Fibroblast of skin of right biceps (primary cell): ENCODE data around the gene KRT34.
"Not testable (repeated sequence)": the region's sequence is repeated elsewhere in the genome, so short reads cannot be mapped to it uniquely, and the experiment has no call there.

Experiments
- DNase-seq: peaks from one replicate; pipeline ENCODE4 v3.0.0-alpha.2; 2013

KRT34 gene

DNA sequence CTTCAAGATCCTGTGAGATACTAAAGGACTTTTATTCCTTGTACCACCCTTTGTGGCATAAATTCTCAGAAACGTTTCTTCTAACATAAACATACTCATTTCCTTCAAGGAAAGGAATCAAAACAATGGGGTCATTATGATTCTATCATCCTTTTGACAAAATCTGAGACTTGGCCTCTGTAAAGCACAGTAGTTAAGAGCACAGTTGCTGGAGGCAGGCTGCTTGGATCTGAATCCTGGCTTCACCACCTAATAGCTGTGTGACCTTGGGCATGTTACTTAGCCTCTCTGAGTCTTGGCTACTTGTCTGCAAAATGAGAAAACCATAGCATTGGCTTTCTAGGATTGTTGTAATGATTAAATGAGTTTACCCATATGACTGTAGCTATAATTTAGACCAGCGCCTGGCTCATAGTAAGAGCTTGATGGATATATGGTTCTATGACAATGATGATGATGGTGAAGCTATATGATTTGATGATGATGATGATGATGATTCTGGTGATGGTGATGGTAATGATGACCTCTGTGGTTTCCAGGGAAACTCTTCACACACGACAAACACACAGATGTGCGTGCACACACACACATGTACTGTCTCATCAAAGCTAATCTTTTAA, 21.4 kb upstream of the KRT34 start:
- peak; percentile 30 for DNase-seq

DNA sequence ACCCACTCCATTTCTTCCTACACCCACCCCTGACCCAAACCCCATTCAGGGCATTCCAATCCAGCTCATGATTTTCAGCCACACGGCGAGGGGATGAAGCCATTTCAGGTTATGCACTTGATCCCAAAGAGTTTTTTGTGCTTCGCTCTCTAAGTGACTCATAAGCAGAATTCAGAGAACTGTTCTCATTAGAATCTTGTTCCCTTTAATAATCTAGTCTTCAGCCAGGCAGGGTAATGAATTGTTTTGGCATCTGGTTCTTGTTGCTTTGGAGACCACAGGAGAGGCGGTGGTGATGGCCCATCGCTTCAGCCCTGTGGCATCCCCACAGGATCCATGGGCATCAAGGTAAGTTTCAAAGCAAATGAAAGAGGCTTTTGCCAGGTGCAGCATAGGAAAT, 20.1 kb upstream of the KRT34 start:
- peak; percentile 55 for DNase-seq

DNA sequence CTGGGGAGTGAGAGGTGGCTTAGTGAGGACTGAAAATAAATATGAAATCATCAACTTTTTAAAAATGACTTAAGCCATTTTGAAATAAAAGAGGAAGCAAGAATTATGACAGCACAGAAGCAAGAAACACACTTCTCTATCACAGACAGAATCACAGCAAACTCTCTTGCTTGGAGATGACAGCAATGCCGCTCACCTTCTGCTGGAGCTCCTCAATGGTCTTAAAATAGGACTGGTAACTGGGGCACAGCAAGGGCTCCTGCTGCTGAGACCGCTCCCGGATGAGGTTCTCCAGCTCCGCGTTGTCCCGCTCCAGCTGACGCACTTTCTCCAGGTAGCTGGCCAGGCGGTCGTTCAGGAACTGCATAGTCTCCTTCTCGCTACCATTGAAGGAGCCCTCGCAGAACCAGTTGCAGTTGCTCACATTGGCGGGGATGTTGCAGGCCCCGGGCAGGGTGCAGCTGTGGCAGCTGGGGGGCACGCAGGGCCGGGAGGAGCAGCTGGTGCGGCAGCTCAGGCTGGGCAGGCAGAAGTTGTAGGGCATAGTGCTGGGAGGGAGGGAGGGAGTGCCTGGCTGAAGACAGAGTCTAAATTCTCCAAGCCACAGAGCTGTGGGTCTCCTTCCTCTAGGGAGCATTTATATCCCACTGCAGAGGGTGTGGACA, 15.0 kb upstream of the KRT34 start, which contains the start of gene KRT31:
Gene KRT31 (minus strand): TSS at position 613 of the 665 bp plus-strand sequence. CDS start 69 bp downstream, at position 544.
- DNase-seq: no peak

DNA sequence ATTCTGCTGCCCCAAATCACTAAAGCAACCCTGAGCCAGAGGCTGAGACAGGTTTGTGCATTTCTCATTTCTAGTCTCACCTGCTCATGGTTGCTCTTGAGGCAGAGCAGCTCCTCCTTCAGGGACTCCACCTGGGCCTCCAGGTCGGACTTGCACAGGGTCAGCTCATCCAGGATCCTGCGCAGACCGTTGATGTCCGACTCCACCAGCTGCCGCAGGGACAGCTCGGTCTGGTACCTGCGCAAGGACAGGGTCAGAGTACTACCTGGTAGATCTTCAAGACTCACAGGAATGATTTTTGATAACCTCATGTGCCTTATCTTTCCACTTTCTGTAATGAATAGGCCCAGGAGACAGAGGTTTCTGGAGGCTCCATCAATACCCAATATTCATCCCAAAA, 14.2 kb upstream of the KRT34 start:
- no peak for DNase-seq

DNA sequence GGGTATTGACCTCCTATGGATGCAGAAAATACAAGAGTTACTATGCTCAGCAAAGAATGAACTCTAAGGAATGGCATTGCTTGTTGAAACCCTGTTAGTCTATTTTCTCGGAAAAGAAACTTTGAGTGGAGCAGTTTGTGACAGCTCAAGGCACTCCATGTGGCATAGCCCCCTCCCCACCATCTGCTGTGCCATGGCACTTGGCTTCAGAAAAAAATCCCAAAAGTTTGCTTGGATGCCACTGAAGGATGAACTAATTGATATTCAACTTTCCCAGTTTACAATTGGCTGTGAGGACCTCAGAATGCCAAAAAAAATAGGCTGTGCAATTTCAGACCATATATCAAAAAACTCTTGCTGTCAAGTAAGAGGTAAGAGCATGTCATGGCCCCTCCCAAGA, 13.5 kb upstream of the KRT34 start:
- no peak for DNase-seq

DNA sequence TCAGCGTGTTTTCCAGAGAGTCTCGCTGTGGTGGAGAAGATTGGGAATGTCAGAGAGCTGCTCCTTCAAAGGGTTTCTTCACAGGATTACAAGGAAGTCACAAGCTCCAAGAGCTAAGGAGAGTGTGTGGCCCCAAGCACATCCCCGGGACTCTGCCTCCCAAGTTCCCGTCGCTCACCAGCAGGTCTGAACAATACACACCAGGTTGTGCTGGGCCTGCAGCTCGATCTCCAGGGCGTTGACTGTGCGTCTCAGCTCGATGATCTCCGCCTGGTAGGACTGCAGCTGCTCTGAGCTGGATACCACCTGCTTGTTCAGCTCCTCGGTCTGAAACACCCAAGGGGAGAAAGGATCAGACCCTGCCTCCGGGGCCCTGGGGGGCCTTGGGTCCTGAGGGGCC, 12.9 kb upstream of the KRT34 start:
- not testable (repeated sequence) for DNase-seq

DNA sequence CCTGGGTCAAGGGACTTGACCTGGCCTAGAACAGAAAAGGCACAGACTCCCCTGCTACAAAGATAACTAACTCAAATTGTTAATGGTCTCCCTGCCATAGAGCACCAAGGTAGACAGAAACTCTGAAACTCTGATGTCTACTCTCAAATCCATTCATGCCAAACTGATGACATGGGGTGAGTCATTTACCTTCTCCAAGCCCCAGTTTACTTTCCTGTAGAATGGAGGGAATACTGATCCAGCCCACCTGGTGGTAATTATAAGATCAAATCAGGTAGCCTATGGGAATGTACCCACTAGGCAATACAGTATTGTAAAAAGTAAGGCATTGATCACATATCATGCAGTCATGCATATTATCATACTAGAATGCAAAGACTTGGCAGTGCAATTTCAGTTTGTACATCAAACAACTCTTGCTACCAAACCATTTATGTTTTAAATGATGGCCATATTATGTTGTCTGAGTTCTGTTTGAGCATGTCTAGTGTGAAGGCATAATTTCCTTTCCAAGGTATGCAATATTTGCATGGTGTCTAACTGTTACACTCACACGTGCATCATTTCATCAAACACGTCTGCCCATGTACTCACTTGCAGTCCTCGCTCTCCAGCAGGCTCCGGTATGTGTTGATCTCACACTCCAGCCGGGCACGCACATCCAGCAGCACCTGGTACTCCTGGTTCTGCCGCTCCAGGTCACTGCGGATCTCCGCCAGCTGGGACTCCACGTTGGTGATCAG, 12.3 kb upstream of the KRT34 start:
- DNase-seq: peak; percentile 38

DNA sequence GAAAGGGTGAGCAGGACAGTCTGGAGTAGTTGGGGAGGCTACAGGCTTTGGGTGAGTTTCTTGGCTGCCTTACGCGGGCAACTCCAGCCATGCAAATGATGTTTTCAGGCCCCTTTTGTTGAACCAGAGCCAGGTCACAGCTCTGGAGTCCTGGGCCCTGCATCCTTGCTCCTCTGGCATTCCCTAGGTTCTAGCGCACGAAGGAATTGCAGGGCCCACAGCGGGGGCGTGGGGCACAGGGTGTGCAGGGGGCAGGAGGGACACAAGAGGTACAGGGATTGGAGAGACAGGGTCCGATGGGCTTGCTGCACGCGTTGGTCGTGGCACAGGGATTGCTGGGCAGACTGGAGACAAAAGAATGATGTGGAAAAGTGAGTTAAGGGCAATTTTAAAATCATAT, 11.7 kb upstream of the KRT34 start:
- no peak for DNase-seq

DNA sequence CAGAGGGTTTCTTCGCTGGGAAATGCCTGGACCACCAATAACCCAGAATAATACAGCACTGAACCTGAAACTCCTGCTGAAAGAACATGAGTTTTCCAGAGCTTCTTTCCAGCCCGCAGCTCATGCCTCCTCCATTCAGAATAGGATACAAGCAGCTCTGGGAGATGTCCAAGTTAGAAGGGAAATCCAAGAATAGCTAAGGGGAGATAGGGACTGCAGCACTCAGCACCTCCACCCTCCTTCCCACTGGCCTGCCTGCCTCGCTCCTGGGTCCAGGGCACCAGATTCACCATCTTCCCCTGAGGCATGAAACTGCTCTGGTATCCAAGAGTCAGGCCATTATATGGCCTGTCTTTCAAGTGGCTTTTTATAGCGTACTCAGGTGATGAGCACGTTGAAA, 11.2 kb upstream of the KRT34 start:
- no peak for DNase-seq

DNA sequence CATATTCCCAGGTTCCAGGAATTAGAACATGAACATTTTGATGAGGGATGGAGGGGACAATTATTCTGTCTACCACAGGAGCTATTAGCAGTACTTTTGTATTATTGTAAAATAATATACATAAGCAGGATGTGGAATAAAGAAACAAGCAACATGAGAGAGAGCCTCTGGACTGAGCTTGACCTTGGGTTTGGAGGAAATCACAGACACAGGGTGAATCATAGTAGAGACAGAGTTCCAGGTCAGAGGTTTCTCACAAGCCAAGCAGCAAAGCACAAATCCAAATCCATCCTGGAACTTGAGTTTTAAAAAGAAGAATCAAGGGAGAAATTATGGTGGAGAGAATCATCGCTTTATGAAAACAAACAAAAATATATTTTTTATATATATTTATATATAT, 10.2 kb upstream of the KRT34 start:
- DNase-seq: peak; percentile 22

DNA sequence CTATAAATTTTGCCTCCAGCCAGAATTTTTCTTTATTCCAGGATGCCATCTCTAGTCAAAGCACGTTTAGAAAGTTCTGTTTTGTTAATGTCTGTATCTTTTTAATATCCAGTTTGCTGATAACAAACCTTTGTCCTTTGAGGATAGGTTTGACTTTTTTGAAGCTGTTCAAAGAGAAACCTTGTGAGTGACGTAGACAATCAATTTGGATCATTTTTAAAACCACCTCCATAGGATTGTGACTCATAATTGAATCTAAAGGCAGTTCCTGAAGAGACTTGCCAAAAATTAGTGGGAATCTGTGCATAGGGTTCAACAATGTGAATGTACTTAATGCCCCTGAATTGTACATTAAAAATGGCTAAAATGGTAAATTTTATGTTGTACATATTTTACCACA, 9.4 kb upstream of the KRT34 start:
- DNase-seq: no peak

DNA sequence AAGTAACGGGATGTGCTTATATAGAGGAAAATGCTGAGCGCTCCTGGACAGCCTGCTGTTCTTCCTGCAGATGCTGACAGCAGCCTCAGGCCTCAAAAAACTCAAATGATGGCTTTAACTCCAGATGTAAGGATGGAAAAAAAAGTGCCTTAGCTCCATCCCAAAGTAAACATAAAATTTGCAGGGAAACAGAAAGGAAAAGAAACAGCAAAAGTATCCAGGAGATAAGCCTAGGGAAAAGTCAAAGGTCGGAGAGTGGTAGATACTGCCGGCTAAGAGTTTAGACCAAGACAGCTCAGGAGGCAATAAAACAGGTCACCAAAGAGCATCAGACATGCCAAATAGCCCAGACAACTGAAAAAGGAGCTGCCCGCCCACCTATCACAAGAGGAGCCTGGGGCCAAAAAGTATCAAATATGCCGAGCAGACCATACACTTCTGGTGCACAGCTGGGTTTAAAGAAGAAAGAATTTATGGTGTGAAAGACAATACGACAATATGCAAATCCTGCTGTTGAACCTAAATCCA, 8.4 kb upstream of the KRT34 start:
- no peak for DNase-seq

DNA sequence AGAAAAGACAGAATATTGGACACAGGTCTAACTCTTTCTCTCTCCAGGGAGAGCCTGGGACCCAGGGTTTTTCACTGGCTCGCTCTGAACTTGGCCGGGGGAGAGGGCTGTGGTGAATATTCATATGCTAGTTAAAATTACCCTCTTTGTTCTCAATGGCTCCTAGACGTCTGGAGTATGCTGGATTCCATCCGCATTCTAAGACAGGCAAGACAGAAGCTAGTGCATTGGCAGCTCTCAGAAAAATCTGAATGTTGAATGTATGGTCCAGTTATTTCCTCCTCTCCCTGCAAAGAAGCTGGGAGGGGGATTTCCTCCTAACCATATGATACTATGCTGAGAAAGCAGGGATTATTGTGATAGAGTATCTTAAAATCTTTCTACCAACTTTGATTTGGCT, 5.6 kb upstream of the KRT34 start:
- DNase-seq: no peak

DNA sequence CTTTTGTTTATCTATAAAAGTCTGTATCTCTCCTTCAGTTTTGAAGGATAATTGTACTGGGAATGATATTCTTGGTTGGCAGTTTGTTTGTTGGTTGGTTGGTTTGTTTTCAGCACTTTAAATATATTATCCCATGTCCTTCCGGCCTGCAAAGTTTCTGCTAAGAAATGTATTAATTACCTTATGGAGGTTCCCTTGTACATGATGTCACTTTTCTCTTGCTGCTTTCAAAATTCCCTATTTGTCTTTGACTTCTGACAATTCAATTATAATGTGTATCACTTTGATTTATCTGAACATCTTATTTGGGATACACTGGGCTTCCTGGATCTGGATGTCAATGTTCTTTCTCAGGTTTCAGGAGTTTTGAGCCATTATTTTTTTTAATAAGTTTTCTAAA, 4.1 kb upstream of the KRT34 start:
- DNase-seq: no peak

DNA sequence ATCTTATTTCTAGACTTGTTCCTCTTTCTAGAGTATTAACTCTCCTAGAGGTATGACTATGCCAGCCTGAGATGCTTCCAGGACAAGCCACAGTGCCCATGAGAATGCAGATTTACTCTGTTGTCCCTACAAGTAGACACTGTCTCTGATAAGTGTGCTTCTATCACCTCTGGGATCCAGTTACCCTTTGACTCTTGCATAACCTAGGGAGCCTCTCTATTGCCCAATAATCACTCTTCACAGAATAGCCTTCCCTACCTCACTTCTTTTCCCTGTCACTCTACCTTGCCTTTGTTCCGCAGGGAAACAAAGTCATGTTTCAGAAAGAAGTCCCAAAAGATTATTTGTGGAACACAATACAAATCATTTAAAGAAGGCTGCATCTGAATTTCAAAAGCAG, 1.6 kb upstream of the KRT34 start:
- DNase-seq: no peak

DNA sequence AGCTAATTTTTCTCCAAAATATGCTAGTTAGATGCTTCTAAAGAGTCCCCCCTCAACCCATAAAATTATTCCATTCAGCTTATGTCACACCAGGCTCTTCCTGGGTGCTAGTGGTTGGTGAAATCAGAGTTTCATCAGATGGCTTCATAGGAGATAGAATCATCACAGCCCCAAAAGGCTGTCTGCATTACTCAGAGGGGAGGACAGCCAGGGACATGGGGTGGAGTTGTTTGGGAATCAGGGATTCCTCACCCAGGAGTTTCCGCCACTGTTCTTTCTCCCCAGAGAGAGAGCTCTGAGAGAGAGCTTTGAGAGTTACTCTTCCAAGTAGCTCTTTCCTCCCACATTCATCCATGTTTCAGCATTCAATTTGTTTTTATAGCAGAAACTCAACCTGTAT, 288 bp upstream of the KRT34 start:
- peak; percentile 76 for DNase-seq

DNA sequence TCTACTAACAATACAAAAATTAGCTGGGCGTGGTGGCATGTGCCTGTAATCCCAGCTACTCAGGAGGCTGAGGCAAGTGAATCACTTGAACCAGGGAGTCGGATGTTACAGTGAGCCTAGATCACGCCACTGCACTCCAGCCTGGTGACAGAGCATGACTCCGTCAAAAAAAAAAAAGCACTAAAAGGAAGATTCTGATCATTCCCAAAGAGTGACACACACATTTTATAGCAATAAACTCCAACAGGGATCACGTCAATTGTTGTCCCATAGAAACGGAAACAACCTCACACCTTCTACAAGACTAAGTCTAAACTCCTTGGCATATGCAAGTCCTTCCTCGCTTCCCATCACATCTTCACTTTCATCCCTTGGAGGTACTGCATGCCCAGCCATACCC, 2.0 kb downstream of the KRT34 start:
- peak; percentile 93 for DNase-seq

DNA sequence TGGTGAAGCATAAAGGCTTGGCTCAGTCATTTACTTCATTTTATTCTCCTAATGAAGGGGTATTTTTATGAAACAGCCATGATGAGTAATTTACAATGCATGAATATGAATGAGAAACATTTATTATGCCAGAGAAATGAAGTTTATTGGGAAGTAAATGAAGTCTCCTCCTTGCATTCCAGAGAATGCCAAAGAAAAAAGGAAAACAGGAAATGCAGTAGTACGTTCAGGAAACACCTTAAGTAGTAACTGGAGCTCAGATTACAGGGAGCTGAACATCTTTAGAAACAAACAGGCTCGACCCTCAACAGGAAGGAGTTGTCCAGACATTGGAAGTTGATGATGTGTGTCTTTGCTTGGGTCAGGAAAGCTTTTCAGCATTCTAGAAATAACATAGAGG, 4.6 kb downstream of the KRT34 start:
- peak; percentile 33 for DNase-seq

DNA sequence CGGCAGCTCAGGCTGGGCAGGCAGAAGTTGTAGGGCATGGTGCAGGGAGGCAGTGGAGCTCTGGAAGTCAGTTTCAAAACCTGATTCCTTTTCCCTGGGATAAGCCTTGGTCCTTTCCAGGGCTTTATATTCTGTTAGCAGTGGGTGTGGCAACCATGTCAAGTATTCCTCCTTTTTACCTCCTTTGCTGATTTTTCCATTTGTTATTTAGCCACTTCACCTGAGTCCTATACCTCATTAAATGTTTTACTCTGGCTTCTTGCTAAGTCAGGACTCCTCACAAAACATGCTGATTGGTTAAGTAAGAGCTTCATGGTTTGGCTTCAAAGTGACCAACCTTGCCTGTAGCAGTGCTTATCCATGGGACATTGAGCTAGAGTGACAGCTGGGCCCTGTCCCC, 12.4 kb downstream of the KRT34 start, which contains the start of gene KRT33B:
Gene KRT33B (minus strand): TSS at position 101 of the 400 bp plus-strand sequence. CDS start 63 bp downstream, at position 38.
- DNase-seq: no peak

DNA sequence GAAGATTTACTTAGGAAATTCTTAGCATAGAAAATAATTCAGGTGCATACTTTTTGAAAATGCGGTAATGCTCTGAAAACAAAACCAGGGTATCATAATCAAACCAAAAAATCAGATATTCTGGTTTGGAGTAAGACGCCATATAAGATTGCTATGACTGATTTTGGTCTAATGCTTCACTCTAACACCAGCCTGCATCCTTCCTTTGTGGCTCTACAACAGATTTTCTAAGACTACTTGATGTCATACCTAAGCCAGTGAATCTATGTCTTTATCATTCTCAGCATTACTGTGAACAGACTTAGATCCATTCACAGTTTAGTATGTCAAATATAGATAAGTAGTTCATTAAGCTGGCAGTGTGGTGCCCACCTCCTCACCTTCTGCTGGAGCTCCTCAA, 13.1 kb downstream of the KRT34 start:
- no peak for DNase-seq

DNA sequence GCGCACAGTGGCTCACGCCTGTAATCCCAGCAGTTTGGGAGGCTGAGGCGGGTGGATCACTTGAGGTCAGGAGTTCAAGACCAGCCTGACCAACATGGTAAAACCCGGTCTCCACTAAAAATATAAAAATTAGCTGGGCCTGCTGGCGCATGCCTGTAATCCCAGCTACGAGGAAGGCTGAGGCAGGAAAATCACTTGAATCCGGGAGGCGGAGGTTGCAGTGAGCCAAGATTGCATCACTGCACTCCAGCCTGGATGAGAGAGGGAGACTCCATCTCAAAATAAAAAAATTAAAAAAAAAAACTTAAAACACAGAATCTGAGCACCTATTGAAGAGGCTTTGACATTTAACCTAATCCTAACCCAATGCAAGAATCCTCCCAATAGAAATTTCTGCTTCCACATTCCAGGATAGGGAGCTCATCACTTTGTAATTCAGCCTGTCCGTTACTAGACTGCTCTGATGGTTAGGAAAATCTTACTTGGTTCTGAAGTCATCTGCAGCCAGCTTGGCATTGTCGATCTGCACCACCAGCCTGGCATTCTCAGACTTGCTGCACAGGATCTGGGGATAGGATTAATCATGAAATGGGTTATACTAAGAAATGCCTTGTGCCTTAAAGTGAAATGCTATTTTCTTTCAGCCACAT, 14.6 kb downstream of the KRT34 start:
- peak; percentile 79 for DNase-seq

DNA sequence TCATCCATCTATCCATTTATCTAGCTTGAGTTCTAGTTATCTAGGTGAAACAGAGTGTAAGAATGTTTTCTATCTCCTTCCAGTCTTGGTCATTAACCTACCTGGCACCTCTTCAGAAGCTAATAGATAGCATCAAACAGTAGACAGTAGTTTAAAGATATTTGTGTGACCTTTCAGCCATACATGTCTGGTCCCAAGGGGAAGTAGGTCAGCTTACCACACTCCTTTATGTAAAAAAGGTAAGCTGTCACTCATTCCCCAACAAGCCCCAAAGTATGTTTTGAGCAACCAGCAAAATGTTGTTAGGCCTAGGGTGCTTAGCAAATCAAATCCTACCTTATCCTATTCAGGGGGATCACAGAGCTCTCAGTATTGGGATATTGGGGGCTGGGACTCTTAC, 16.0 kb downstream of the KRT34 start:
- DNase-seq: no peak

DNA sequence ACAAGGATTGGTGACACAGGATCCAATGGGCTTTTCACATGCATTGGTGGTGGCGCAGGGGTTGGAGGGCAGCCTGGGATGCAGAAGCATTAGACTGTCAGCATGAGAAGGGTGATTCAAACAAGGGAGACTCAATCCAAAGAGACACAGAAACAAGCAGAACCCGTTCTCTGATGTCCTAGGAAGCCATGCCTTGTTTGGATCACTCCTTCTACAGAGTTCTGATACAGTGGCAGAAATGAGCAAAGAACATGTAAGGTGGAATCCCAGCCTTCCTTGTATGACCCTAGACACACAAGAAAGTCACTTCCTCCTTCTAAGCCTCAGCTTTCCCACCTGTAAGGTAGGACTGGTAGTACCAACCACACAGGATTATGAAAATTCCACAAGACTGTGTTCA, 18.2 kb downstream of the KRT34 start:
- DNase-seq: no peak
